K562 (cell line): ENCODE data around the gene OTULINL. TPM values are rescaled to one million over a fixed set of nuclear protein-coding genes. Genes with fewer than 3 reads are reported as not detected.

Source experiments
- ATAC-seq: fragments of 200-7000 bp; cut with Tn5 transposase; 3 replicates; pipeline ENCODE4 v1.9.1; 2020; ENCODE audit warnings: moderate library complexity
- BruUV-seq: library from RNA; stranded (reverse); fragments of 400-500 nt; replicated peaks from 2 replicates; lab custom pipeline; 2021; lab: Mats Ljungman, UMichigan
- CTCF ChIA-PET: fragments of 300-600 bp; formaldehyde crosslinking; extraction: SDS; loops from one replicate; lab custom pipeline; 2021; ENCODE audit warnings: low intra/inter-chr PET ratio; lab: Yijun Ruan, JAX
- POLR2A ChIA-PET: fragments of 300-600, 350-650 bp; sonication (Branson Sonifier 250); formaldehyde crosslinking; extraction: SDS; loops from one replicate; lab custom pipeline; 2021; ENCODE audit warnings: antibody characterized with exemption, inconsistent platforms; lab: Yijun Ruan, JAX
- DNase-seq, 4 experiments: peaks; one replicate each; pipeline versions ENCODE4 v3.0.0 to v3.0.0-alpha.2; 2011 to 2018; ENCODE audit warnings: low spot score in 3 of 4, mixed read lengths in 3 of 4; ENCODE audit errors: extremely low read depth in 1 of 4
- FAIRE-seq: peaks from 2 replicates; lab custom pipeline; 2011; peaks lifted over from hg19 to GRCh38; lab: Jason Lieb, UNC
- H2AFZ ChIP-seq: 2 replicates; pipeline ENCODE4 v1.6.0; 2011; ENCODE audit warnings: low read depth, low read length, control low read depth, inconsistent platforms
- H3K27ac ChIP-seq: fragments of 200-600 bp; 3 replicates; pipeline ENCODE4 v1.8.0; 2011; ENCODE audit warnings: low read depth, mild to moderate bottlenecking, control low read depth, inconsistent platforms, low read length, moderate library complexity, mixed read lengths; ENCODE audit errors: extremely low read depth
- H3K27me3 ChIP-seq, 2 experiments: fragments of 300-600 bp in 1 of 2; 2 replicates in 1 of 2; 3 replicates in 1 of 2; pipeline versions ENCODE4 v1.6.0 to v1.8.0; 2011; ENCODE audit warnings: inconsistent platforms in 2 of 2, low read length in 2 of 2, mild to moderate bottlenecking in 1 of 2, mixed read lengths in 1 of 2, moderate library complexity in 1 of 2; ENCODE audit not compliant: control insufficient read depth in 2 of 2, insufficient read depth in 2 of 2
- H3K36me3 ChIP-seq: fragments of 300-600 bp; 3 replicates; pipeline ENCODE4 v1.8.0; 2011; ENCODE audit warnings: mild to moderate bottlenecking, low read length, inconsistent platforms; ENCODE audit not compliant: control insufficient read depth, insufficient read depth
- H3K4me1 ChIP-seq, 2 experiments: fragments of 200-600 bp in 1 of 2; replicated peaks in 1 of 2; 2 replicates in 1 of 2; 3 replicates in 1 of 2; pipeline versions ENCODE4 v1.5.1 to v1.8.0; 2011; ENCODE audit warnings: inconsistent platforms in 2 of 2, low read length in 2 of 2, mild to moderate bottlenecking in 1 of 2, mixed read lengths in 1 of 2, moderate library complexity in 1 of 2; ENCODE audit not compliant: control insufficient read depth in 2 of 2, insufficient read depth in 2 of 2
- H3K4me2 ChIP-seq: 2 replicates; pipeline ENCODE4 v1.6.1; 2011; ENCODE audit warnings: low read length, control low read depth, inconsistent platforms, mixed read lengths; ENCODE audit not compliant: insufficient read depth
- H3K4me3 ChIP-seq: fragments of 200-600 bp; sonication (generic), shearing (Covaris generic); 2 replicates; pipeline ENCODE4 v1.5.1; 2016; ENCODE audit warnings: control low read depth, inconsistent platforms
- H3K79me2 ChIP-seq: fragments of 200-600 bp; 3 replicates; pipeline ENCODE4 v1.8.0; 2011; ENCODE audit warnings: low read length, inconsistent platforms; ENCODE audit not compliant: control insufficient read depth, insufficient read depth
- H3K9ac ChIP-seq, 2 experiments: 2 replicates each; pipeline versions ENCODE4 v1.6.0 to v1.6.1; 2011; ENCODE audit warnings: low read depth in 2 of 2, low read length in 2 of 2, control low read depth in 1 of 2, inconsistent platforms in 1 of 2, mild to moderate bottlenecking in 1 of 2, mixed read lengths in 1 of 2; ENCODE audit not compliant: insufficient read depth in 1 of 2
- H3K9me1 ChIP-seq: one replicate; pipeline ENCODE4 v1.6.0; 2011; ENCODE audit warnings: inconsistent platforms, mild to moderate bottlenecking, low read length, moderate library complexity; ENCODE audit not compliant: control insufficient read depth, insufficient read depth
- H3K9me3 ChIP-seq: replicated peaks from 2 replicates; pipeline ENCODE4 v1.5.1; 2011; ENCODE audit warnings: low read depth, low read length, inconsistent platforms; ENCODE audit not compliant: control insufficient read depth, insufficient read depth
- H4K20me1 ChIP-seq: replicated peaks from 2 replicates; pipeline ENCODE4 v1.6.1; 2011; ENCODE audit warnings: low read length, inconsistent platforms, mixed read lengths; ENCODE audit not compliant: control insufficient read depth, insufficient read depth
- C11orf30 ChIP-seq: fragments of 450-650 bp; IDR thresholded peaks from 2 replicates; pipeline ENCODE4 v1.6.1; 2016; ENCODE audit warnings: low read depth, mild to moderate bottlenecking
- E2F4 ChIP-seq: sonication (generic); formaldehyde crosslinking; IDR thresholded peaks from 2 replicates; pipeline ENCODE4 v1.8.0; 2022; ENCODE audit warnings: mild to moderate bottlenecking, low read depth, missing genetic modification reagents
- UBTF ChIP-seq, 2 experiments: IDR thresholded peaks; 2 replicates each; pipeline ENCODE4 v1.6.1; 2012; ENCODE audit warnings: improper control_type of control experiment in 2 of 2, low read depth in 2 of 2, low read length in 2 of 2, borderline replicate concordance in 1 of 2
- ZNF143 ChIP-seq: sonication (generic); formaldehyde crosslinking; IDR thresholded peaks from 2 replicates; pipeline ENCODE4 v1.9.0; 2022; ENCODE audit warnings: mild to moderate bottlenecking, missing genetic modification reagents
- WGBS: fragments of 100-300 bp; shearing (Covaris generic); methylation state at CpG from one replicate; pipeline ENCODE4 v1.1.6; 2016; ENCODE audit warnings: low coverage, mixed read lengths; ENCODE audit not compliant: insufficient coverage; ENCODE audit errors: missing lambda C conversion rate; 5-methylcytosine and 5-hydroxymethylcytosine counted together
- in situ Hi-C: fragments of 300-500 bp; cut with MboI; formaldehyde crosslinking; loops from 4 replicates; pipeline ENCODE4 v1.15.0; 2018; ENCODE audit warnings: inconsistent platforms, mixed read lengths
- intact Hi-C: fragments of 100-400 bp; cut with micrococcal nuclease; formaldehyde crosslinking; loops from 2 replicates; pipeline ENCODE4 v1.14.2; 2022
- polyA plus RNA-seq, 8 experiments: library from polyadenylated mRNA; depleted of rRNA in 4 of 8; stranded (reverse) in 5 of 8; unstranded in 3 of 8; fragments of >200 nt; fragmentation: Nextera tagmentation in 2 of 8; fragmentation: Illumina TruSeq in 1 of 8; extraction: Ambion mirVana in 2 of 8; extraction: Trizol in 1 of 8; gene quantifications; 2 replicates each; pipeline versions ENCODE4 v1.2.1 to v1.2.3, GENCODE V29; 2011 to 2014; ENCODE audit warnings: inconsistent platforms in 1 of 8, missing spikeins in 1 of 8
- total RNA-seq, 7 experiments: library from RNA; depleted of rRNA in 6 of 7; stranded (reverse); fragments of >200 nt in 6 of 7; fragmentation: Illumina TruSeq in 2 of 7; extraction: Trizol in 2 of 7; gene quantifications; 2 replicates each; pipeline versions ENCODE4 v1.2.1 to v1.2.3, GENCODE V29; 2011 to 2021; ENCODE audit warnings: low replicate concordance in 1 of 7

OTULINL gene
- total and polyA plus RNA-seq, 9 of the 15 experiments (the other 6 are each of a cell fraction or from before 2014, with no cell fraction given): 0.13 to 0.18 TPM; not detected in 7

- no peak overlapping the region for H2AFZ ChIP-seq
- H3K79me2 ChIP-seq: no peaks in the 10 kb centered on the region
- intact Hi-C loops (no loop called here), in situ Hi-C loops (no loop called here)
- POLR2A ChIA-PET: no interaction called here
- H3K4me2 ChIP-seq: no peak overlapping the region
- no TSS peak for BruUV-seq
- no peaks in the 10 kb centered on the region for H3K9me3 ChIP-seq
- no peaks in the 10 kb centered on the region; the same call in 2 of the 3 replicates for H3K36me3 ChIP-seq
- no peaks in the 10 kb centered on the region for H3K27me3 ChIP-seq
- no peaks in the 10 kb centered on the region for H3K9me1 ChIP-seq
- TF ChIP-seq ZNF143 (no peak), C11orf30 (no peak), UBTF (IDR thresholded peaks at IDR 0.05; ENCODE audit: borderline replicate concordance in 1 of 2, low read depth in 2 of 2, low read length in 2 of 2) (no peak), E2F4 (CRISPR knock-in tag) (no peak)
- CTCF ChIA-PET: no interaction called here
- H3K4me3 ChIP-seq: no peak overlapping the region
- H4K20me1 ChIP-seq: no peaks in the 10 kb centered on the region
- 0% methylated on average over 1 of the region's 1 CpG for WGBS
- no peak for DNase-seq
- FAIRE-seq: no peak
- no peak overlapping the region for H3K27ac ChIP-seq
- no peak overlapping the region for H3K9ac ChIP-seq
- H3K4me1 ChIP-seq: no peaks in the 10 kb centered on the region
- ATAC-seq: no peak
These were observed 19.3 kb downstream of the OTULINL start for GRCh38 chr5:14600846-14601245.
